HG02678 (cell line): Measurements from ENCODE around the gene TK1.

Source experiments
- ATAC-seq: cut with Tn5 transposase; IDR thresholded peaks from one replicate; pipeline ENCODE4 v1.9.1; 2021; ENCODE audit warnings: mild to moderate bottlenecking, moderate library complexity; ENCODE audit not compliant: unreplicated experiment

TK1 gene

GRCh38 chr17:78135858-78136500 is 50.9 kb downstream of the TK1 start:
- ATAC-seq: no peak

GRCh38 chr17:78134899-78135385 is 51.9 kb downstream of the TK1 start:
- no peak for ATAC-seq

GRCh38 chr17:78133971-78134898 is 52.6 kb downstream of the TK1 start:
- ATAC-seq: no peak

GRCh38 chr17:78133179-78133951 is 53.5 kb downstream of the TK1 start:
- ATAC-seq: no peak

GRCh38 chr17:78132767-78133178 is 54.1 kb downstream of the TK1 start:
- no peak for ATAC-seq

- ATAC-seq: no peak
Observed at GRCh38 chr17:78132084-78132676, 54.7 kb downstream of the TK1 start.

GRCh38 chr17:78131172-78132083 is 55.4 kb downstream of the TK1 start:
- no peak for ATAC-seq

- ATAC-seq: peak; percentile 22
Observed at GRCh38 chr17:78130437-78131101, 56.3 kb downstream of the TK1 start, which contains the start of gene TMC8. Gene TMC8 (plus strand): TSS chr17:78130771. CDS start chr17:78131589, 818 bp downstream.

GRCh38 chr17:78130090-78130436 is 56.8 kb downstream of the TK1 start:
- no peak for ATAC-seq

GRCh38 chr17:78129351-78130089 is 57.3 kb downstream of the TK1 start:
- no peak for ATAC-seq

- no peak for ATAC-seq
Observed at GRCh38 chr17:78128551-78129350, 58.1 kb downstream of the TK1 start, which contains the start of gene TMC6. Gene TMC6 (minus strand): TSS chr17:78128755. CDS start chr17:78126832, 1,923 bp downstream.

GRCh38 chr17:78127888-78128550 is 58.8 kb downstream of the TK1 start:
- ATAC-seq: no peak

GRCh38 chr17:78127239-78127887 is 59.5 kb downstream of the TK1 start:
- ATAC-seq: peak; percentile 19

- ATAC-seq: no peak
Observed at GRCh38 chr17:78126895-78127238, 60.0 kb downstream of the TK1 start.

- ATAC-seq: no peak
Observed at GRCh38 chr17:78125976-78126894, 60.6 kb downstream of the TK1 start.
